ENCODE data around the gene PSG4. TPM values are rescaled to one million over a fixed set of nuclear protein-coding genes. Genes with fewer than 3 reads are reported as not detected.
"Not testable (repeated sequence)": the region's sequence is repeated elsewhere in the genome, so short reads cannot be mapped to it uniquely, and the experiment has no call there.

Gene PSG4
- total RNA-seq, 1 donor from 2014 or later: not detected

GRCh38 chr19:43152214-43152613, 53.2 kb downstream of the PSG4 start:
- H3K27ac Mint-ChIP-seq: no peak overlapping the region
- no peak for DNase-seq (ENCODE audit: low spot score, unreplicated experiment)
- no peaks in the 10 kb centered on the region for H3K27me3 Mint-ChIP-seq
- H3K4me1 Mint-ChIP-seq (ENCODE audit: low read depth): no peaks in the 10 kb centered on the region
- H3K4me3 Mint-ChIP-seq (ENCODE audit: low read depth): no peak overlapping the region
- peaks cover 43% of the 10 kb centered on the region for H3K9me3 Mint-ChIP-seq (ENCODE audit: low read depth)
- peaks cover 2% of the 10 kb centered on the region for H3K36me3 Mint-ChIP-seq (ENCODE audit: insufficient read depth)
- no peak for TF ChIP-seq CTCF (IDR thresholded peaks at IDR 0.05; ENCODE audit: unreplicated experiment)

- H3K27me3 Mint-ChIP-seq; H3K4me3 Mint-ChIP-seq (ENCODE audit: low read depth); H3K4me1 Mint-ChIP-seq (ENCODE audit: low read depth); H3K27ac Mint-ChIP-seq; DNase-seq (ENCODE audit: low spot score, unreplicated experiment); H3K36me3 Mint-ChIP-seq (ENCODE audit: insufficient read depth): not testable (repeated sequence)
- H3K9me3 Mint-ChIP-seq (ENCODE audit: low read depth): peaks cover 54% of the 10 kb centered on the region
Measured at GRCh38 chr19:43149788-43150187, 55.6 kb downstream of the PSG4 start.

- Mint-ChIP-seq H3K36me3 (ENCODE audit: insufficient read depth) (no peaks in the 10 kb centered on the region), H3K4me1 (ENCODE audit: low read depth) (no peaks in the 10 kb centered on the region), H3K27me3 (no peaks in the 10 kb centered on the region), H3K4me3 (ENCODE audit: low read depth) (no peak overlapping the region), H3K9me3 (ENCODE audit: low read depth) (peaks cover 52% of the 10 kb centered on the region), H3K27ac (no peak overlapping the region)
- TF ChIP-seq CTCF (IDR thresholded peaks at IDR 0.05; ENCODE audit: unreplicated experiment): no peak
- DNase-seq (ENCODE audit: low spot score, unreplicated experiment): no peak
Measured at GRCh38 chr19:43148233-43148632, 57.2 kb downstream of the PSG4 start.

Other genes with a start within 250 kb of the PSG4 start
- not detected in 2 replicates for gene PSG11, start 179.2 kb downstream of the PSG4 start, total RNA-seq
- gene PSG2, start 122.9 kb downstream of the PSG4 start, total RNA-seq: not detected in 2 replicates
- gene PSG5, start 19.1 kb downstream of the PSG4 start, total RNA-seq: not detected in 2 replicates
- not detected in 2 replicates for gene PSG9, start 63.9 kb upstream of the PSG4 start, total RNA-seq
- not detected in 2 replicates for gene CD177, start 148.0 kb upstream of the PSG4 start, total RNA-seq
- not detected in 2 replicates for gene TEX101, start 209.3 kb upstream of the PSG4 start, total RNA-seq

Measured in progenitor cell of endocrine pancreas (in vitro differentiated cells).